SK-N-SH treated with all-trans-retinoic acid at 6 μM for 48 hours (cell line): ENCODE results near the gene RBM39.

Experiments used
- ATAC-seq: fragments of 200-7000 bp; cut with Tn5 transposase; 3 replicates; pipeline ENCODE4 v1.9.1; 2020; ENCODE audit warnings: mild to moderate bottlenecking, moderate library complexity
- ARNTL ChIP-seq: fragments of 450-650 bp; formaldehyde crosslinking; IDR thresholded peaks from 2 replicates; pipeline ENCODE4 v1.5.0; 2020; ENCODE audit warnings: low read depth, mild to moderate bottlenecking, moderate library complexity, borderline replicate concordance
- BACH2 ChIP-seq: fragments of 250-450 bp; sonication (Bioruptor Pico); IDR thresholded peaks from 2 replicates; pipeline ENCODE4 v1.9.0; 2021; ENCODE audit warnings: mild to moderate bottlenecking, borderline replicate concordance
- CREB5 ChIP-seq: fragments of 250-450 bp; sonication (Bioruptor Pico); IDR thresholded peaks from 2 replicates; pipeline ENCODE4 v1.5.1; 2020; ENCODE audit warnings: low read depth, mild to moderate bottlenecking, moderate library complexity
- CSDC2 ChIP-seq: fragments of 250-450 bp; sonication (Bioruptor Pico); IDR thresholded peaks from 2 replicates; pipeline ENCODE4 v1.5.0; 2020; ENCODE audit warnings: mild to moderate bottlenecking, moderate library complexity
- ESRRG ChIP-seq: fragments of 250-450 bp; sonication (Bioruptor Pico); IDR thresholded peaks from 2 replicates; pipeline ENCODE4 v1.6.1; 2021; ENCODE audit warnings: mild to moderate bottlenecking
- GLIS3 ChIP-seq: fragments of 250-450 bp; sonication (Bioruptor Pico); IDR thresholded peaks from 2 replicates; pipeline ENCODE4 v1.5.0; 2020; ENCODE audit warnings: mild to moderate bottlenecking, moderate library complexity
- ISL1 ChIP-seq: fragments of 250-450 bp; sonication (Bioruptor Pico); IDR thresholded peaks from 2 replicates; pipeline ENCODE4 v2.1.2; 2022; ENCODE audit warnings: mild to moderate bottlenecking, moderate library complexity
- OSR1 ChIP-seq: fragments of 250-450 bp; sonication (Bioruptor Pico); IDR thresholded peaks from 2 replicates; pipeline ENCODE4 v1.8.0; 2022; ENCODE audit warnings: moderate library complexity, mild to moderate bottlenecking, inconsistent platforms
- PATZ1 ChIP-seq: fragments of 250-450 bp; sonication (Bioruptor Pico); IDR thresholded peaks from 2 replicates; pipeline ENCODE4 v1.8.0; 2020; ENCODE audit warnings: mild to moderate bottlenecking, moderate library complexity, borderline replicate concordance
- POU6F1 ChIP-seq: fragments of 250-450 bp; sonication (Bioruptor Pico); IDR thresholded peaks from 2 replicates; pipeline ENCODE4 v1.8.0; 2021; ENCODE audit warnings: low read depth, mild to moderate bottlenecking, moderate library complexity, borderline replicate concordance
- PPARA ChIP-seq: fragments of 250-450 bp; sonication (Bioruptor Pico); IDR thresholded peaks from 2 replicates; pipeline ENCODE4 v1.5.0; 2020; ENCODE audit warnings: mild to moderate bottlenecking, borderline replicate concordance
- RARB ChIP-seq: fragments of 250-450 bp; sonication (Bioruptor Pico); IDR thresholded peaks from 2 replicates; pipeline ENCODE4 v1.8.0; 2021; ENCODE audit warnings: mild to moderate bottlenecking, moderate library complexity
- TCF4 ChIP-seq: fragments of 250-450 bp; sonication (Bioruptor Pico); IDR thresholded peaks from 2 replicates; pipeline ENCODE4 v1.8.0; 2021; ENCODE audit warnings: mild to moderate bottlenecking, moderate library complexity, borderline replicate concordance
- TOX ChIP-seq: fragments of 250-450 bp; sonication (Bioruptor Pico); IDR thresholded peaks from 2 replicates; pipeline ENCODE4 v1.8.0; 2021; ENCODE audit warnings: mild to moderate bottlenecking, moderate library complexity, borderline replicate concordance
- TSHZ2 ChIP-seq: fragments of 250-450 bp; sonication (Bioruptor Pico); IDR thresholded peaks from 2 replicates; pipeline ENCODE4 v1.5.0; 2020; ENCODE audit warnings: mild to moderate bottlenecking, moderate library complexity
- ZFP30 ChIP-seq: fragments of 450-650 bp; formaldehyde crosslinking; IDR thresholded peaks from 2 replicates; pipeline ENCODE4 v1.5.0; 2022; ENCODE audit warnings: mild to moderate bottlenecking, moderate library complexity
- ZNF565 ChIP-seq: fragments of 450-650 bp; formaldehyde crosslinking; conservative IDR thresholded peaks from 2 replicates; pipeline ENCODE4 v1.5.0; 2020; ENCODE audit warnings: low read depth, mild to moderate bottlenecking, moderate library complexity
- ZNF70 ChIP-seq: fragments of 450-650 bp; formaldehyde crosslinking; IDR thresholded peaks from 2 replicates; pipeline ENCODE4 v1.5.0; 2020; ENCODE audit warnings: mild to moderate bottlenecking, moderate library complexity
- ZNF8 ChIP-seq: fragments of 450-650 bp; formaldehyde crosslinking; IDR thresholded peaks from 2 replicates; pipeline ENCODE4 v1.5.0; 2020; ENCODE audit warnings: mild to moderate bottlenecking, moderate library complexity
- TF ChIP-seq, protein P1 (sequence below): fragments of 250-450 bp; sonication (Bioruptor Pico); IDR thresholded peaks from 2 replicates; pipeline ENCODE4 v1.5.1; 2021; ENCODE audit warnings: mild to moderate bottlenecking, moderate library complexity

Gene RBM39

DNA sequence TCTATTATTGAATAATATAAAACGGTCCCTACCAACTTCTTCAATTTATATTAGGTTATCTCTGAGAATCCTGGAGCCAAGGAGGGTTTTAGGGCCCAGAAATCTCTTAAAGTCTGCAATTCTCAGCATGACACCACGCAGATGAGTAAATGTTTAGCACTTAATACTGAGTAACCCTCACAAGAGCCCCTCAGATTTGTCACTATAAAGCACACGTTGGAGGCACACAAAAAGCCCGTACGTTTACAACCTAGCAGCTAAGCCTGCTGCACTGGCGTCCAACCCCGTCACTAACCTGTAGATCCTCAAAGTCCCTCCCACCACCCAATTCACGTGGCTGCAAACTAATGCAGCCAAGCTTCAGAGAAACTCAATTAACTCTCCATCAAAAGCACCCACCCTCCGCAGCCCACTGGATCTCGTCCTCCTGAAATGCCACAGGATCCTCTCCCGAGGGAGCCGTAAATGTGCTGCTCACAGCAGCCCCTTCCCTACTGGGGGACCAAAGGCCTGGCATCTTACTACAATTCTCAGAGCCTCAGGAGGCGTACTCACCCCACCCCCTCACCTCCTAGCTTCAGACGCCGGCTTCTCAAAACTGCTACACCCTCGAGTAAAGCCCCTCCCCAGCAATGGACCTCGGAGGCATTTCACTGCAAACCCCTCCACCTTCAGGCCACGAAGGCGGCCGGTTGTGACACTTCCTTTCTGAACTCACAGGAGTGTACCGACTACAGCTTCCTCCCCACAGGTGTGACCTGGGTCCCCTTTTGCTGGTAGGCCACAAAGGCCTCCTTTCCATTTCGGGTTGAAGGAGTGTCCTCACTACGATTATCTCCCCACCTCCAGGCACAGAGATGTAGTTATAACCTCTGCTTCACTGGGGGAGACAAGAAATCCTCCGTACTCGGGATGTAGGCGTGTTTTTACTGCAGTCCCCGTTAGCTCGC is 78.3 kb downstream of the RBM39 start:
- ATAC-seq: peak; percentile 46
- TF ChIP-seq CREB5 (CRISPR knock-in tag): peak; percentile 11; the same call in 1 of the 2 replicates
- TF ChIP-seq PATZ1 (CRISPR knock-in tag): 0 out of 2 replicates have a peak, but pooled peaks have one; percentile 1
- no peak for TF ChIP-seq POU6F1 (CRISPR knock-in tag)
- TF ChIP-seq GLIS3 (CRISPR knock-in tag): no peak
- TF ChIP-seq RARB (CRISPR knock-in tag): no peak
- TF ChIP-seq ESRRG: 0 out of 2 replicates have a peak, but pooled peaks have one; percentile 9
- no peak for TF ChIP-seq ZNF8
- TF ChIP-seq, all 23 proteins: peak for 3

- no peak for ATAC-seq
- TF ChIP-seq CREB5 (CRISPR knock-in tag) (no peak), RARB (CRISPR knock-in tag) (no peak), GLIS3 (CRISPR knock-in tag) (no peak), ZFP30 (CRISPR knock-in tag) (no peak), ZNF70 (CRISPR knock-in tag) (no peak), PPARA (no peak), ESRRG (no peak), TOX (no peak), CSDC2 (CRISPR knock-in tag) (no peak), ZNF565 (CRISPR knock-in tag) (no peak), BACH2 (CRISPR knock-in tag) (no peak), ISL1 (CRISPR knock-in tag) (no peak), OSR1 (CRISPR knock-in tag) (no peak), ARNTL (CRISPR knock-in tag) (no peak), TSHZ2 (CRISPR knock-in tag) (no peak), TCF4 (CRISPR knock-in tag) (no peak), PATZ1 (CRISPR knock-in tag) (no peak)
- TF ChIP-seq, protein P1, sequence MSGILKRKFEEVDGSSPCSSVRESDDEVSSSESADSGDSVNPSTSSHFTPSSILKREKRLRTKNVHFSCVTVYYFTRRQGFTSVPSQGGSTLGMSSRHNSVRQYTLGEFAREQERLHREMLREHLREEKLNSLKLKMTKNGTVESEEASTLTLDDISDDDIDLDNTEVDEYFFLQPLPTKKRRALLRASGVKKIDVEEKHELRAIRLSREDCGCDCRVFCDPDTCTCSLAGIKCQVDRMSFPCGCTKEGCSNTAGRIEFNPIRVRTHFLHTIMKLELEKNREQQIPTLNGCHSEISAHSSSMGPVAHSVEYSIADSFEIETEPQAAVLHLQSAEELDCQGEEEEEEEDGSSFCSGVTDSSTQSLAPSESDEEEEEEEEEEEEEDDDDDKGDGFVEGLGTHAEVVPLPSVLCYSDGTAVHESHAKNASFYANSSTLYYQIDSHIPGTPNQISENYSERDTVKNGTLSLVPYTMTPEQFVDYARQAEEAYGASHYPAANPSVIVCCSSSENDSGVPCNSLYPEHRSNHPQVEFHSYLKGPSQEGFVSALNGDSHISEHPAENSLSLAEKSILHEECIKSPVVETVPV (CRISPR knock-in tag): no peak
Measured at GRCh38 chr20:35662551-35662950, 79.5 kb downstream of the RBM39 start.
